HCT116 (cell line): ENCODE measurements around the gene SMARCE1. TPM values are rescaled to one million over a fixed set of nuclear protein-coding genes. Genes with fewer than 3 reads are reported as not detected.

Experiments
- ATAC-seq: fragments of 200-7000 bp; cut with Tn5 transposase; 2 replicates; pipeline ENCODE4 v1.9.1; 2020; ENCODE audit warnings: mild to moderate bottlenecking, moderate library complexity
- BruUV-seq: library from RNA; stranded (reverse); fragments of 400-500 nt; replicated peaks from 2 replicates; lab custom pipeline; 2021; lab: Mats Ljungman, UMichigan
- CTCF ChIA-PET: fragments of 300-600 bp; sonication (Branson Sonifier 250); formaldehyde crosslinking; loops from one replicate; lab custom pipeline; 2021; ENCODE audit warnings: antibody characterized with exemption; lab: Charles Lee
- POLR2A ChIA-PET: fragments of 300-600, 350-600 bp; sonication (Branson Sonifier 250); formaldehyde crosslinking; loops from one replicate; lab custom pipeline; 2021; ENCODE audit warnings: antibody characterized with exemption; lab: Charles Lee
- RAD21 ChIA-PET, 2 experiments: fragments of 300-600 bp; sonication (Branson Sonifier 250); formaldehyde crosslinking; loops; one replicate each; lab custom pipeline; 2023; ENCODE audit warnings: low total read pairs in 2 of 2; ENCODE audit not compliant: uncharacterized antibody in 2 of 2, unreplicated experiment in 2 of 2, low non-redundant PET in 1 of 2; lab: Charles Lee
- DNase-seq: peaks from one replicate; pipeline ENCODE4 v3.0.0-alpha.2; 2010; ENCODE audit warnings: low read depth, low spot score
- H2AFZ ChIP-seq: fragments of 200-600 bp; shearing (Covaris generic), sonication (generic); 2 replicates; pipeline ENCODE4 v1.6.1; 2017; ENCODE audit warnings: low read depth, mixed run types, mixed read lengths, antibody characterized with exemption, low read length; ENCODE audit not compliant: poor library complexity, severe bottlenecking
- H3K27ac ChIP-seq: 2 replicates; pipeline ENCODE4 v1.5.1; 2012; ENCODE audit warnings: low read depth, low read length
- H3K27me3 ChIP-seq: fragments of 200-600 bp; sonication (generic); 2 replicates; pipeline ENCODE4 v1.6.1; 2016; ENCODE audit warnings: mixed run types, low read length, mixed read lengths; ENCODE audit not compliant: insufficient read depth
- H3K36me3 ChIP-seq, 2 experiments: fragments of 200-500 bp in 1 of 2; fragments of 200-600 bp in 1 of 2; sonication (Bioruptor generic) in 1 of 2; sonication (generic) in 1 of 2; 2 replicates each; pipeline versions ENCODE4 v1.5.1 to v1.6.1; 2014 to 2016; ENCODE audit warnings: low read length in 2 of 2, inconsistent platforms in 1 of 2, mixed read lengths in 1 of 2, mixed run types in 1 of 2; ENCODE audit not compliant: insufficient read depth in 2 of 2, control insufficient read depth in 1 of 2
- H3K4me1 ChIP-seq, 2 experiments: fragments of 200-600 bp in 1 of 2; sonication (generic) in 1 of 2; 2 replicates each; pipeline versions ENCODE4 v1.5.1 to v1.6.1; 2012 to 2017; ENCODE audit warnings: low read length in 2 of 2, inconsistent platforms in 1 of 2, mild to moderate bottlenecking in 1 of 2, mixed read lengths in 1 of 2, mixed run types in 1 of 2, moderate library complexity in 1 of 2; ENCODE audit not compliant: insufficient read depth in 2 of 2, control insufficient read depth in 1 of 2
- H3K4me2 ChIP-seq: fragments of 200-600 bp; sonication (generic); 2 replicates; pipeline ENCODE4 v1.6.1; 2017; ENCODE audit warnings: mixed run types, low read length, mixed read lengths
- H3K4me3 ChIP-seq, 2 experiments: fragments of 200-600 bp in 1 of 2; sonication (generic) in 1 of 2; replicated peaks in 1 of 2; 2 replicates each; pipeline ENCODE4 v1.5.1; 2011 to 2016; ENCODE audit warnings: low read length in 2 of 2, control low read depth in 1 of 2, low read depth in 1 of 2, mild to moderate bottlenecking in 1 of 2, mixed read lengths in 1 of 2, mixed run types in 1 of 2
- H3K79me2 ChIP-seq: fragments of 200-600 bp; sonication (generic); 2 replicates; pipeline ENCODE4 v1.6.1; 2017; ENCODE audit warnings: mild to moderate bottlenecking, mixed run types, low read length, moderate library complexity, mixed read lengths; ENCODE audit not compliant: insufficient read depth
- H3K9ac ChIP-seq: fragments of 200-600 bp; sonication (generic); 2 replicates; pipeline ENCODE4 v1.6.1; 2016; ENCODE audit warnings: low read length, mixed read lengths
- H3K9me2 ChIP-seq: fragments of 200-600 bp; sonication (generic), shearing (Covaris generic); 2 replicates; pipeline ENCODE4 v1.6.1; 2017; ENCODE audit warnings: mixed run types, mild to moderate bottlenecking, moderate library complexity; ENCODE audit not compliant: insufficient read depth
- H3K9me3 ChIP-seq, 2 experiments: fragments of 200-500 bp in 1 of 2; fragments of 200-600 bp in 1 of 2; sonication (Bioruptor generic) in 1 of 2; sonication (generic) in 1 of 2; 2 replicates each; pipeline ENCODE4 v1.6.1; 2014 to 2017; ENCODE audit warnings: low read length in 2 of 2, mixed read lengths in 2 of 2, inconsistent platforms in 1 of 2, low read depth in 1 of 2, mild to moderate bottlenecking in 1 of 2, mixed run types in 1 of 2, moderate library complexity in 1 of 2; ENCODE audit not compliant: control insufficient read depth in 1 of 2, insufficient read depth in 1 of 2
- H4K20me1 ChIP-seq: fragments of 200-600 bp; sonication (generic), shearing (Covaris generic); 2 replicates; pipeline ENCODE4 v1.6.1; 2017; ENCODE audit warnings: mixed run types, mild to moderate bottlenecking, moderate library complexity; ENCODE audit not compliant: insufficient read depth
- ATF3 ChIP-seq: IDR thresholded peaks from 2 replicates; pipeline ENCODE4 v1.6.1; 2012
- CEBPB ChIP-seq: IDR thresholded peaks from 2 replicates; pipeline ENCODE4 v1.6.1; 2012; ENCODE audit warnings: low read depth
- CTCF ChIP-seq, 3 experiments: fragments of 200-600 bp in 1 of 3; sonication (generic) in 1 of 3; IDR thresholded peaks in 2 of 3; conservative IDR thresholded peaks in 1 of 3; 2 replicates each; pipeline ENCODE4 v1.5.1; 2012 to 2017; ENCODE audit warnings: low read depth in 2 of 3, low read length in 2 of 3, antibody characterized with exemption in 1 of 3, borderline replicate concordance in 1 of 3, control low read depth in 1 of 3, mild to moderate bottlenecking in 1 of 3, mixed read lengths in 1 of 3, mixed run types in 1 of 3, moderate library complexity in 1 of 3; ENCODE audit not compliant: insufficient read depth in 1 of 3
- EGR1 ChIP-seq: IDR thresholded peaks from 2 replicates; pipeline ENCODE4 v1.6.1; 2012; ENCODE audit warnings: low read depth
- ELF1 ChIP-seq: IDR thresholded peaks from 2 replicates; pipeline ENCODE4 v1.6.1; 2012; ENCODE audit warnings: low read depth, borderline replicate concordance
- EZH2 ChIP-seq: fragments of 200-600 bp; sonication (generic); IDR thresholded peaks from 2 replicates; pipeline ENCODE4 v1.6.1; 2017; ENCODE audit warnings: antibody characterized with exemption, mixed run types
- FOSL1 ChIP-seq: IDR thresholded peaks from 2 replicates; pipeline ENCODE4 v1.6.1; 2012; ENCODE audit warnings: low read depth
- POLR2AphosphoS5 ChIP-seq: IDR thresholded peaks from 2 replicates; pipeline ENCODE4 v1.6.1; 2011; ENCODE audit warnings: mild to moderate bottlenecking, low read depth, low read length, moderate library complexity
- RAD21 ChIP-seq: IDR thresholded peaks from 2 replicates; pipeline ENCODE4 v1.6.1; 2012; ENCODE audit warnings: low read depth, mild to moderate bottlenecking
- SIN3A ChIP-seq: IDR thresholded peaks from 2 replicates; pipeline ENCODE4 v1.6.1; 2012; ENCODE audit warnings: low read depth
- SP1 ChIP-seq: IDR thresholded peaks from 2 replicates; pipeline ENCODE4 v1.6.1; 2012; ENCODE audit warnings: low read depth
- SRF ChIP-seq: IDR thresholded peaks from 2 replicates; pipeline ENCODE4 v1.6.1; 2012; ENCODE audit warnings: low read depth
- YY1 ChIP-seq: IDR thresholded peaks from 2 replicates; pipeline ENCODE4 v1.6.1; 2011; ENCODE audit warnings: low read length, low read depth, moderate library complexity, mild to moderate bottlenecking; ENCODE audit not compliant: insufficient replicate concordance; ENCODE audit errors: extremely low read depth
- ZFX ChIP-seq: fragments of 450-650 bp; IDR thresholded peaks from 2 replicates; pipeline ENCODE4 v1.6.1; 2017
- ZNF274 ChIP-seq: fragments of 200-500 bp; sonication (Bioruptor generic); IDR thresholded peaks from 2 replicates; pipeline ENCODE4 v1.6.1; 2014; ENCODE audit warnings: mild to moderate bottlenecking, low read depth, low read length, inconsistent platforms
- intact Hi-C: fragments of 100-400 bp; cut with micrococcal nuclease; formaldehyde crosslinking; loops from 2 replicates; pipeline ENCODE4 v1.10.0; 2022
- total RNA-seq: library from RNA; stranded (reverse); gene quantifications from one replicate; pipeline ENCODE4 v1.2.1, GENCODE V29; 2021; ENCODE audit not compliant: unreplicated experiment
- TF ChIP-seq, protein P1 (sequence below): IDR thresholded peaks from 2 replicates; pipeline ENCODE4 v1.6.1; 2012
- TF ChIP-seq, protein P2 (sequence below): IDR thresholded peaks from 2 replicates; pipeline ENCODE4 v1.6.1; 2011; ENCODE audit warnings: mild to moderate bottlenecking, low read length, moderate library complexity; ENCODE audit not compliant: insufficient replicate concordance; ENCODE audit errors: extremely low read depth

Gene SMARCE1
- total RNA-seq, 1 experiment from 2014 or later: 136 TPM

DNA sequence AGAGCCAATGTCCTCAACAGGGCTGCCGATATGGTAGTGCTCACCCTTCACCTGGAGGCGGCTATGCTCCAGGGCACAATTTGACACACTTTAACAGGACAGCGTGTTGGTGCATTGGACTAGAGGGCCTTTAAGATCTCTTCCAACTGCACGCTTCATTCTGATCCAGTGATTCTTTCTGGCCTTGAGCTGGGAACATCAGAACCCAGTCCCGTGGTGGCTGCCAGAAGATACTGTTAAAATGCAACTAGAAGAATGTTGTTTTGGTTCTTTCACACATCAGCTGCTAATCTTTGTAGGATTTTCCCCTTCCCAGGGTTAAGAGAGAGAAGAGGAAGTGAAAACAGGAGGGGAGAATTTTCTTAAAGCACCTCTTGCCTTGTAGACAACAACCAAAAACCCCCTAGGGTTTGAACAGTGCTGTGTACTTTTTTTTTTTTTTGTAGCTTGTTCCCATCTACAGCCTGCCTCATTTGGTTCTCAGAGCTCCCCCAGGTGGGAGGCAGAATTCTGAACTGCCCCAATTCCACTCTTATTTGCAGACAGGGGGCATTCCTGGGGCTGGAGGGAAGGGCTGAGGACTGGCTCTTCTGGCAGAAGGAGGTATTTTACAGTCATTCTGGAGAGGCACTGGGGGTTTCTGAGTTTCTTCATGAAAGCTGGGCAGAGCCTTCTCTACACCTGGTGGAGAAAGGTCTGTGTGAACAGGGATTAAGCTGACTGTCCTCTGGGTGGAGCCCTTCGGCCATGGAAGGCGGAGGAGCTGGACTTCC, 32.4 kb downstream of the SMARCE1 start:
- CTCF ChIA-PET: interaction anchor here (0.6 to 2.9 kb wide), 28 partner anchors 13 to 1053 kb away, joined by 3 to 23 read pairs (median 4); no protein-coding TSS in a partner anchor
- peak; percentile 90 for ATAC-seq
- Histone ChIP-seq H3K9me2 (no peaks in the 10 kb centered on the region), H3K9ac (no peak overlapping the region), H3K4me2 (peak overlapping the region; percentile 23; the same call in 1 of the 2 replicates), H3K27ac (no peak overlapping the region), H2AFZ (peak overlapping the region; percentile 47), H3K4me1 (peaks cover 0 to 16% of the 10 kb centered on the region in 2 experiments; a peak in 3 of 4 replicates), H3K9me3 (no peaks in the 10 kb centered on the region), H4K20me1 (no peaks in the 10 kb centered on the region), H3K27me3 (no peaks in the 10 kb centered on the region), H3K36me3 (no peaks in the 10 kb centered on the region), H3K4me3 (no peak overlapping the region), H3K79me2 (no peaks in the 10 kb centered on the region)
- no peak for TF ChIP-seq POLR2AphosphoS5
- TF ChIP-seq EGR1: no peak
- no peak for TF ChIP-seq CEBPB
- no peak for TF ChIP-seq ATF3
- no peak for TF ChIP-seq ELF1
- TF ChIP-seq SIN3A: no peak
- no peak for TF ChIP-seq SP1
- no peak for TF ChIP-seq ZNF274
- TF ChIP-seq SRF: no peak
- TF ChIP-seq ZFX: no peak
- TF ChIP-seq CTCF (IDR thresholded peaks at IDR 0.05 in 2 of 3, conservative IDR thresholded peaks at IDR 0.05 in 1 of 3; ENCODE audit: borderline replicate concordance in 1 of 3, insufficient read depth in 1 of 3, low read depth in 2 of 3, low read length in 2 of 3): peak; percentile 72 to 95 (median 75)
- TF ChIP-seq EZH2: no peak
- TF ChIP-seq YY1: no peak
- TF ChIP-seq, protein P1, sequence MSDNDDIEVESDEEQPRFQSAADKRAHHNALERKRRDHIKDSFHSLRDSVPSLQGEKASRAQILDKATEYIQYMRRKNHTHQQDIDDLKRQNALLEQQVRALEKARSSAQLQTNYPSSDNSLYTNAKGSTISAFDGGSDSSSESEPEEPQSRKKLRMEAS: no peak
- TF ChIP-seq RAD21: peak; percentile 87
- no peak for TF ChIP-seq FOSL1
- TF ChIP-seq, protein P2, sequence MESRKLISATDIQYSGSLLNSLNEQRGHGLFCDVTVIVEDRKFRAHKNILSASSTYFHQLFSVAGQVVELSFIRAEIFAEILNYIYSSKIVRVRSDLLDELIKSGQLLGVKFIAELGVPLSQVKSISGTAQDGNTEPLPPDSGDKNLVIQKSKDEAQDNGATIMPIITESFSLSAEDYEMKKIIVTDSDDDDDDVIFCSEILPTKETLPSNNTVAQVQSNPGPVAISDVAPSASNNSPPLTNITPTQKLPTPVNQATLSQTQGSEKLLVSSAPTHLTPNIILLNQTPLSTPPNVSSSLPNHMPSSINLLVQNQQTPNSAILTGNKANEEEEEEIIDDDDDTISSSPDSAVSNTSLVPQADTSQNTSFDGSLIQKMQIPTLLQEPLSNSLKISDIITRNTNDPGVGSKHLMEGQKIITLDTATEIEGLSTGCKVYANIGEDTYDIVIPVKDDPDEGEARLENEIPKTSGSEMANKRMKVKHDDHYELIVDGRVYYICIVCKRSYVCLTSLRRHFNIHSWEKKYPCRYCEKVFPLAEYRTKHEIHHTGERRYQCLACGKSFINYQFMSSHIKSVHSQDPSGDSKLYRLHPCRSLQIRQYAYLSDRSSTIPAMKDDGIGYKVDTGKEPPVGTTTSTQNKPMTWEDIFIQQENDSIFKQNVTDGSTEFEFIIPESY: no peak
- no TSS peak for BruUV-seq
- RAD21 ChIA-PET: interaction anchor here (0.5 to 1.4 kb wide), 6 partner anchors 82 to 1048 kb away, joined by 3 to 5 read pairs (median 3); no protein-coding TSS in a partner anchor
- peak; percentile 69 for DNase-seq
- POLR2A ChIA-PET: interaction anchor here (0.6 to 1.4 kb wide), 4 partner anchors 10 to 1077 kb away, joined by 3 to 5 read pairs (median 3); no protein-coding TSS in a partner anchor
- intact Hi-C loops: loop anchor here (1.0 to 10.0 kb wide), 4 partner anchors 176 to 930 kb away; no protein-coding TSS in a partner anchor
